ENCODE measurements around the gene NOA1.
"Not testable (repeated sequence)": the region's sequence is repeated elsewhere in the genome, so short reads cannot be mapped to it uniquely, and the experiment has no call there.

DNA sequence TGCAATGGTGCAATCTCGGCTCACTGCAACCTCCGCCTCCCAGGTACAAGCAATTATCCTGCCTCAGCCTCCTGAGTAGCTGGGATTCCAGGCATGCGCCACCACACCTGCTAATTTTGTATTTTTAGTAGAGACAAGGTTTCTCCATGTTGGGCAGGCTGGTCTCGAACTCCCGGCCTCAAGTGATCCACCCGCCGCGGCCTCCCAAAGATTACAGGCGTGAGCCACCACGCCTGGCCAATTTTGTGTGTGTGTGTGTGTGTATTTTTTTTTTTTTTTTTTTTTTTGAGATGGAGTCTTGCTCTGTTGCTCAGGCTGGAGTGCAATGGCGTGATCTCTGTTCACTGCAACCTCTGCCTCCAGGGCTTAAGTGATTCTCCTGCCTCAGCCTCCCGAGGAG, 62.4 kb downstream of the NOA1 start:
- TF ChIP-seq, protein P1, sequence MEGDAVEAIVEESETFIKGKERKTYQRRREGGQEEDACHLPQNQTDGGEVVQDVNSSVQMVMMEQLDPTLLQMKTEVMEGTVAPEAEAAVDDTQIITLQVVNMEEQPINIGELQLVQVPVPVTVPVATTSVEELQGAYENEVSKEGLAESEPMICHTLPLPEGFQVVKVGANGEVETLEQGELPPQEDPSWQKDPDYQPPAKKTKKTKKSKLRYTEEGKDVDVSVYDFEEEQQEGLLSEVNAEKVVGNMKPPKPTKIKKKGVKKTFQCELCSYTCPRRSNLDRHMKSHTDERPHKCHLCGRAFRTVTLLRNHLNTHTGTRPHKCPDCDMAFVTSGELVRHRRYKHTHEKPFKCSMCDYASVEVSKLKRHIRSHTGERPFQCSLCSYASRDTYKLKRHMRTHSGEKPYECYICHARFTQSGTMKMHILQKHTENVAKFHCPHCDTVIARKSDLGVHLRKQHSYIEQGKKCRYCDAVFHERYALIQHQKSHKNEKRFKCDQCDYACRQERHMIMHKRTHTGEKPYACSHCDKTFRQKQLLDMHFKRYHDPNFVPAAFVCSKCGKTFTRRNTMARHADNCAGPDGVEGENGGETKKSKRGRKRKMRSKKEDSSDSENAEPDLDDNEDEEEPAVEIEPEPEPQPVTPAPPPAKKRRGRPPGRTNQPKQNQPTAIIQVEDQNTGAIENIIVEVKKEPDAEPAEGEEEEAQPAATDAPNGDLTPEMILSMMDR (conservative IDR thresholded peaks at IDR 0.05; ENCODE audit: low read length) = not testable (repeated sequence)
- TF ChIP-seq EZH2phosphoT487 (IDR thresholded peaks at IDR 0.05; ENCODE audit: borderline replicate concordance) = not testable (repeated sequence)
